GM21381 (cell line): ENCODE measurements around the gene SKOR1.

ENCODE experiments used
- ATAC-seq: cut with Tn5 transposase; IDR thresholded peaks from one replicate; pipeline ENCODE4 v1.9.1; 2021; ENCODE audit warnings: mild to moderate bottlenecking, moderate library complexity; ENCODE audit not compliant: unreplicated experiment

Gene SKOR1

DNA sequence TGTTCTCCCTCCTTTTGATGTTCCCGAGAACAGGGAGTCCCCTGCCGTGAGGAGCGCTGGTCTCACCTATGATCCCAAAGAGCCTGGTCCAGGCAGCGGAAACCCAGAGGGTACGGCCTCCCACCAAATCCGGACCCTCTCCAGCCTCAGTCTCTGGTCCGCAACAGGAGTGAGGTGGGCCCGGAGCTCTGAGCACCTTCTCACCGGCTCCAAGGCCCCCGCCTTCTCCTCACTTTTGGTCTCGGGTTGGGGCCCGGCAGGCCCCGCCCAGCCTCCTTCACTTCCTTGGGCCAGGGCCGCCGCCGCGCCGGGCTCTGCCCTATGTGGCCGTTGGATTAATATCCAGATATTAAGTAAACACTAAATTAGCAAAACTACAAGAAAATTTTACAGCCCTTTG, 5.7 kb upstream of the SKOR1 start:
- no peak for ATAC-seq

DNA sequence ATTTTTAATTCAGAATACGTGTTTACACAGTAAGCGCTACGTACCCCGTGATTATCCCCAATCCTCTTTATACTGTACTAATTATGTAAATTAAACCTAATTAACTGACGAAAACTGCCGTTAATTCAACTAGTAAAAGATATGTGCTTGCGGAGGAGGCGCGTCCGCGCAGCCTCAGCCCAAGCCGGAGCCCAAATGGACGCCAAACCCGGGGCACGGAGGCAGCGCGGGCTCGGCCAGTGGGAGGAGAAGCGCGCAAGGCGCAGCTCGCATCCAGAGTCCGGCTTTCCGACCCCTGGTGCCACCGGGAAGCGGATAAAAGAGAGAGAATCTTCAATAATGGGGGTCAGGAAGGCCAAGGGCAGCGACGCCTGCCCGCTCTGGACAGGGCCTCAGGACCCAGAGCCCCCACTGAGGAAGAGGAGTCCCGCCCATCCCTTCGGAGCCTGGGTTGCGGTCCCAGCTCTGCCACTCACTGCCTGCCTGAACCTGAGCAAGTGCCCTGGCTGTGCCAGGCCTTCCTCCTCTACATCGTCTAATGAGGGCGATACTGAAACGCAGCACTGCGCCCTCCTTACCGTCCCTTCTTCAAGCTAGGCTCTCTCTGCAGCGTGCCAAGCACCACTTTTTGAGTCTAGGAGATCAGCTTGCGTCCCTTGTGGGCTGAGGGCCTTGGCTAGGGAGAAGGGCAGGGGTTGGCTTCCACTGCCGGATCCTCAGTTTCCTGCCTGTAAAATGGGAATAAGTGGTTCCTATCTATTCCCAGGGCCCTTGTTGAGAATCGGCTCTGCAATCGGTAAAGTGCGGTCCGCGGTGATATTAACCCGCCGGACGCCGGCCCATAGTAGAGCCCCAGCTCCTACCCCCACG, 5.0 kb upstream of the SKOR1 start:
- no peak for ATAC-seq

DNA sequence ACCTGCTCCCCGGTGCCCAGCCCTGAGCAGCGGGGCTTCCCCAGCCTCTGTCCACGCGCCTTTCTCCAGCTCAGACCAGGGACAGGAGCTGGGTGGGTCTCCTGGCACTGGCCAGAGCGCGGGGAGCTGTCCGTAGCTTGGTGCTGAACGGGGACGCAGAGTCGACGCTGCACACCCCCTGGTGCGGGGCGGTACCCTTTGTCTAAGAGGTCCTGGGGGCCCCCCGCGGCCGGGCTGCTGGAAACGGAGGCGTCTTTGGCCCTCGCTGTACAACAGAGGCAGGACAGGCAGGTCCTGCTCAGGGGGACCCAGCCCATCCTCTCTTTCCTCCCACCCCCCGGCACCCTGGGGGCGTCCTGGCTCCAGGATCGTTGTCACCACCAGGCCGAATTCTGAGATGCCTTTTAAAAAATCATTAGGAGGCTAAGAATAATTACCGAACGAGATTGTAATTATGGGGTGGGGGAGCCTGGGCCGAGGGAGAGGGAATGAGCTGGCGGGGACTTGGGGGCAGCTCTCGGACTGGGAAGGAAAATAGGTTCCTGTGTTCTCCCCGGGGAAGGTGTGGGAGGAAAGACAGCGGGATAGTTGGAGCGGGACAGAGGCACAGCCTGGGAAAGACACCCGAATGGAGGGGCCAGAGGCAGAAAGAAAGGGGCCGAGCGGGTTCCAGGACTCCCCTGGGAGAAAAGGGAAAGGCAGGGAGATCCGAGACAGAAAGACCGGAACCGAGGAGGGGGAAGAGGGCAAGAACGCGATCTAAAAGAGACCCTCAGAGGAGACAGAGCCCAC, 4.1 kb upstream of the SKOR1 start:
- ATAC-seq: no peak

DNA sequence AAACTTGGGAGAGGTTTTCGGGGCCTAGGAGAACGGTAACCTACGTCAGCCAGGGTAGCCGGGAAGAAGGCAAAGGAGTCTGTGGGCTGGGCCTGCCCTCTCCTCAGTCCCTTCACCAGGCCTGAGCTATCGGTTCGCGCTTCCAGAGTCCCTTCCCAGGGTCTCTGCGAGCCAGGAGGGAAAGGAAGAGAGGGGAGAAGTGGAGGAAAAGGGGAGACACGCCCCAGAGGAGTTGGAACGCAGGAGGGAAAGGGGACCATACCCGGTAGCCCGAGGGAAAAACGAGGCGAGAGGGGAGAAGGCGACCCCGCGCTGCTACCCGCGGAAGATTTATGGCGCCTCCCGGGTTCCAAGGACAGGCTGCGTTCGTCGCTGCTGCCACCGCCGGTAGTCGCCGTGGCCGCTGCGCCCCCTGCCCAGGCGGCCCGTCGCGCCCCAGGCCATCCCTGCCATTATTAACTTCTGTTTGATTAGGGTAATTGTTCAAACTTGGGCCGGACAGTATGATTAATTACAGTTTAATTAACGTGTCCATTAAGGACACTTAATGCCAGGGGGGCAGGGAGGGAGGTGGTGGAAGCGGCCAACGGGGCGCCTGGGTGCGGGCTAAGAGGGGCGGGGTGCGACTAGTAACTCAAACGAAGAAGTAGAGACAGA, 3.4 kb upstream of the SKOR1 start:
- ATAC-seq: no peak

DNA sequence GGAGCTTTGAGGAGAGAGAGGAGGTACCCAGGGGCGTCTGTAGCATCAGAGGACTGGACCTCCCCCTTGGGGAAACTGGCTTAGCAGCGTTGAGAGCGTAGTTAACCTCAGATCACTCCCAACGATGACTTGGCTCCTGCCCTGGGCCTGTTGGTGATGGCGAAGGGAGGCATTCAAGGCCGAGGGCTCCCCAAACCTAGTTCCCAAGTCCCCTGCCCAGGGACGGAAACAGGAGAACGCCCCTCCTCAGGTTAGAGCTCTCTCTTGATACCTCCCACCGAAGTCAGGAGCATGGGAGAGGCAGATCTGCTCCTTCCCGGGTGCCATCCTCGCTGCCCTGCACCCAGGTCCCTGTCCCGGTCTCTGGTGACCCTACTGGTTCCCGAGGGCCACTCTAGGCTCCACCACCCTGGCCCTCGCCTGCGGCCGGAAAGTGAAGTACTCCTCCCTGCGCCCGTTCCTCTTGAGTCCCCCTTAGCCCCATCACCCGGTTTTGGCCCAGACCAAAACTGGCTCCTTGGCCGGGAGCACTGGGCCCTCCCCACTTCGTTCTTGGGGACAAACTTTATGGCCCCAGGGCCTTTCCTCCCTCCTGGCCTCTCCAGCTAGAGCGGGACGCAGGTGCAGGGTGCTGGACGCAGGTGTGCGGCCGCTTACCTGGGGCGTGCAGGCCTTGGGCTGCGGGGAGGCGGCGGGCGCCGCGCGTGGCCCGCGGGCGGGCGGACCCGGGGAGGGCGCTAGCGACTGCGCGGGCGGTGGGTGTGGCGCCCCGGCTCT, 2.6 kb upstream of the SKOR1 start:
- ATAC-seq: no peak

DNA sequence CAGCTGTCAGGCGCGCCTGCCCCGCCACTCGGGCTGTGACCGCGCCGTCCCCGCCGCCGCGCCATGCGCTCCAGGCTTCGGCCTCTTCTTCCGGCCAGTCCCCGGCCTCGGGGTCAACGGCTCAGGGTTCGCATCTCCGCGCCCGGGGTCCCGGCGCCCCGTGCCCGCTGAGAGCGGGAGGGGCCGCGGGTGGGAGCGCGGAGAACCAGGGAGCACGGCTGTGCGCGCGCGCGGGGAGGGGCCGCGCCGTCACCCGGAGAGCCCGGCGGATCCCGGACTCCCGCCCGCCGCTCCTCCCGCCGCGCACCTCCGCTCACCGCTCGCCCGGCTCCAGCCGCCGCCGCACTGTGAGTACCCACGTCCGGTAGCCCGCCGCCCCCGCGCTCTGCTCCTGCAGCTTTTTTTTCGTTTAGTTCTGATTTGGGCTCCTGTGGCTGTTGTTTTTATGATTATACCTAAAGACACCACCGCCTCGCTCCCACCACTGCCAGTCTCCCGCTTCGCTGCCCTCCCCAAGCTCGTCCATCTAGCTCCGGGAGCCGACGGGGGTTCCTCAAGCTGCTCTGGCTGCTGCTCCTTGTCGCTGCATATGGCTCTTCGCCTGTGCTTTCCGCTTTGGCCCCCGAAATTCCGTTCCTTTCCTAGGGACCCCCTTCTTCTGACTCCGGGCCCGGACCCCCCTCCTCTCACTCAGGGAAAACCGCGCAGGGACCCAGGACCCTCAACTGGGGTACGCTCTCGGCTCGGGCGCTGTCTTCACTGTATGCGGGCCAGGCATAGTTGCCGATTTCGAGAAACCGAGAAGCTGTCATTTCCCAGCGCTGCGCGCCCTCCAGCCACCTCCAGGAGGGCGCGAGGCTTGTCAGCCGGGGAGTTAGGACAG, 1.8 kb upstream of the SKOR1 start:
- ATAC-seq: no peak

DNA sequence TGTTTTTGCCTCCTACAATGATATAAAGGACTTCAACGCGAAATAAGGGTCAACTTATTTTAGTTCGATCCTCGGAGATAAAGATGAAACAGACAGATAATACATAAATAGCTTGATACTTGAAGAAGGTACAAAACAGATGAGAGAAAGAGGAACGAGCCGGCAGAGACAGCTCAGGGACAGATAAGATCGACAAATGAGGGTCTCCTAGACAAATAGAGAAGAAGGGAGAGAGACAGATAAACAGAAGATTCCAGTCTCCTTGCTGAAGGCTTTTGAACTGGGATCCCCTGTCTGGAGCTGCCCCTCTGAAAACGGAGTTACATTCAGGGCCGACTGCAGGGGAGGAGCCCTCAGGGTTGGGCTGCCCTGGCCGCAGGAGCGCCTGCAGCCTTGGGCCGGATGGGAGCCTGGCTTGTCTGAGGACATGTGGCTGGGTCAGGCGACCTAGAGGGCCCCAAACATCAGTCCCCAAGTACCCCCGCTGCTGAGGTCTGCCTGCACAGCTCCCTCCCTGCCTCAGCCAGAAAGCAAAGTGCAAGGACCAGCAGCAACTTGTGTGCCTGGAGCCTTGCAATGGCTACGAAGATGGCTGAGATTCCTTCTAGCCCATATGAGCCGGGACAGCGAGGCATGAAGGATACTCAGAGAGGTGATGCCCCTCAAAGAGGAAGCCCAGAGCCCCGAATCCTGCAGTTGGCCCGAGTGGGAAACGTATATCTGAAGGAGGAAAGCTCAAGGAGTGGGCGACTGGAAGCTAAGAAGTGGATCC, 926 bp upstream of the SKOR1 start:
- ATAC-seq: no peak

DNA sequence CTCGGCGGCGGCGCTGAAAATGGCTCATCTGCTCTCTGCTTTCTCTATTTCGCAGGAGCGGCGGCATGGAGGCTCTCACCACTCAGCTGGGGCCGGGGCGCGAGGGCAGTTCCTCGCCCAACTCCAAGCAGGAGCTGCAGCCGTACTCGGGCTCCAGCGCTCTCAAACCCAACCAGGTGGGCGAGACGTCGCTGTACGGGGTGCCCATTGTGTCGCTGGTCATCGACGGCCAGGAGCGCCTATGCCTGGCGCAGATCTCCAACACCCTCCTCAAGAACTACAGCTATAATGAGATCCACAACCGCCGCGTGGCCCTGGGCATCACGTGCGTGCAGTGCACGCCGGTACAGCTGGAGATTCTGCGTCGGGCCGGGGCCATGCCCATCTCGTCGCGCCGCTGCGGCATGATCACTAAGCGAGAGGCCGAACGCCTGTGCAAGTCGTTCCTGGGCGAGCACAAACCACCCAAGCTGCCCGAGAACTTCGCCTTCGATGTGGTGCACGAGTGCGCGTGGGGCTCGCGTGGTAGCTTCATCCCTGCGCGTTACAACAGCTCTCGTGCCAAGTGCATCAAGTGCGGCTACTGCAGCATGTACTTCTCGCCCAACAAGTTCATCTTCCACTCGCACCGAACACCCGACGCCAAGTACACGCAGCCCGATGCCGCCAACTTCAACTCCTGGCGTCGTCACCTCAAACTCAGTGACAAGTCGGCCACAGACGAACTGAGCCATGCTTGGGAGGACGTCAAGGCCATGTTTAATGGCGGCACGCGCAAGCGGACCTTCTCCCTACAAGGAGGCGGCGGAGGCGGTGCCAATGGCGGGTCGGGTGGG, 790 bp downstream of the SKOR1 start:
- no peak for ATAC-seq

DNA sequence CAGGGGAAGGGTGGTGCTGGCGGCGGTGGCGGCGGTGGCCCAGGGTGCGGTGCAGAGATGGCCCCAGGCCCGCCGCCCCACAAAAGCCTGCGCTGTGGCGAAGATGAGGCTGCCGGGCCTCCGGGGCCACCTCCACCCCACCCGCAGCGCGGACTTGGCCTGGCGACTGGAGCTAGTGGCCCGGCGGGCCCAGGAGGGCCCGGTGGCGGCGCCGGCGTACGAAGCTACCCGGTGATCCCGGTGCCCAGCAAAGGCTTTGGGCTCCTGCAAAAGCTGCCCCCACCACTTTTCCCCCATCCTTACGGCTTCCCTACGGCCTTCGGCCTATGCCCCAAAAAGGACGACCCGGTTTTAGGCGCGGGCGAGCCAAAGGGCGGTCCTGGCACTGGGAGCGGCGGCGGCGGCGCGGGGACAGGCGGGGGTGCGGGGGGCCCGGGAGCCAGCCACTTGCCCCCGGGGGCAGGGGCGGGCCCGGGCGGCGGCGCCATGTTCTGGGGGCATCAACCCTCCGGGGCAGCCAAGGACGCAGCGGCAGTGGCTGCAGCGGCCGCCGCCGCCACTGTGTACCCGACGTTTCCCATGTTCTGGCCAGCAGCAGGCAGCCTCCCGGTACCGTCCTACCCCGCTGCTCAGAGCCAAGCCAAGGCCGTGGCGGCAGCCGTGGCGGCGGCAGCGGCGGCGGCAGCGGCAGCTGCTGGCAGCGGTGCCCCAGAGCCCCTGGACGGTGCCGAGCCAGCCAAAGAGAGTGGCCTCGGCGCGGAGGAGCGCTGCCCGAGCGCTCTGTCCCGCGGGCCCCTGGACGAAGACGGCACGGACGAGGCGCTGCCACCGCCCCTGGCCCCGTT, 1.6 kb downstream of the SKOR1 start:
- ATAC-seq: no peak

DNA sequence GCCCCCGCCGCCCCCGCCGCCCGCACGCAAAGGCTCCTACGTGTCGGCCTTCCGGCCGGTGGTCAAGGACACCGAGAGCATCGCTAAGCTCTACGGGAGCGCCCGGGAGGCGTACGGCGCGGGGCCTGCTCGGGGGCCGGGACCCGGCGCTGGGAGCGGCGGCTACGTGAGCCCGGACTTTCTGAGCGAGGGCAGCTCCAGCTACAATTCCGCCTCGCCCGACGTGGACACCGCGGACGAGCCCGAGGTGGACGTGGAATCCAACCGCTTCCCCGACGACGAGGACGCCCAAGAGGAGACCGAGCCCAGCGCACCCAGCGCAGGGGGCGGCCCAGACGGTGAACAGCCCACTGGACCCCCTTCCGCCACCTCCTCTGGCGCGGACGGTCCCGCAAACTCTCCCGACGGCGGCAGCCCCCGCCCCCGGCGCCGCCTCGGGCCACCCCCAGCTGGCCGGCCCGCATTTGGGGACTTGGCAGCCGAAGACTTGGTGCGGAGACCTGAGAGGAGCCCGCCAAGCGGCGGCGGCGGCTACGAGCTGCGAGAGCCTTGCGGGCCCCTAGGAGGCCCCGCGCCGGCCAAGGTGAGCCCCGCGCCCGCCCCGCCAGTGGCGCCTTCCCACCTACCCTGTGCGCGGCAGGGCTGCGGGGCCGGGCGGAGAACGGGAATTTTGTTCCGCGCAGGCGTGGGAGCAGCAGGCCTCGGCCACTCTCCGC, 2.4 kb downstream of the SKOR1 start:
- no peak for ATAC-seq

DNA sequence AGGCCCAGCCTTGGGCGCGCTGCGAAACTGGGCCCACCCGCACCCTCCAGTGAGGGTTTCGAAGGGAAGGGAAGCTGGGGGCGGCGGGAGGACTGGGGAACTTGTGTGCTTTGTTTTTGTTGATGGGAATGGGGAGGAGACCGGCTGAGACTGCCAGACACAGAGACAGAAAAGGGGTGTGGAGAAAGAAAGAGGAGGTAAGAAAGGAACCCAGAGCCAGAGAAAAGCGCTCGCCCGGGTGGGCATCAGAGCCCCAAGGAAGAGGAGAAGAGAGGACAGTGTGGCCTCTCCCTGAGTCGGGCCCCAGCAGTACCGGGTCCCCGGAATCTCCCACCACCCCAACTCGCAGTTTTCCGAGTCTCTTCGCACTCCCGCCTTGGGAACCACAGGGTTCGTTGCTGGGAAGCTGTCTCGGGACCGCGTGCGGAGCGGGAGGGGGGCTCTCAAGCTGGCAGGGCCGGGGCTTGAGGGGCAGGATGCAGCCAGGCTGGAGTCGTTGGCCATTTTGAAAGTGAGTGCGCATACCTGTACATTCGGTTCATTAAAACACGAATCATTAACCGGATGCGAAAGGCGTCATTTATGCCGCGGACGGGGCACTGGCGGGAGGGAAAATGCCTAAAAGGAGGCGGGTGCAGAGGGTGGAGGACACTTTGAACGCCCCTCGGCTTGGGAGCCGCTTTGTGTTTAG, 3.1 kb downstream of the SKOR1 start:
- ATAC-seq: no peak

DNA sequence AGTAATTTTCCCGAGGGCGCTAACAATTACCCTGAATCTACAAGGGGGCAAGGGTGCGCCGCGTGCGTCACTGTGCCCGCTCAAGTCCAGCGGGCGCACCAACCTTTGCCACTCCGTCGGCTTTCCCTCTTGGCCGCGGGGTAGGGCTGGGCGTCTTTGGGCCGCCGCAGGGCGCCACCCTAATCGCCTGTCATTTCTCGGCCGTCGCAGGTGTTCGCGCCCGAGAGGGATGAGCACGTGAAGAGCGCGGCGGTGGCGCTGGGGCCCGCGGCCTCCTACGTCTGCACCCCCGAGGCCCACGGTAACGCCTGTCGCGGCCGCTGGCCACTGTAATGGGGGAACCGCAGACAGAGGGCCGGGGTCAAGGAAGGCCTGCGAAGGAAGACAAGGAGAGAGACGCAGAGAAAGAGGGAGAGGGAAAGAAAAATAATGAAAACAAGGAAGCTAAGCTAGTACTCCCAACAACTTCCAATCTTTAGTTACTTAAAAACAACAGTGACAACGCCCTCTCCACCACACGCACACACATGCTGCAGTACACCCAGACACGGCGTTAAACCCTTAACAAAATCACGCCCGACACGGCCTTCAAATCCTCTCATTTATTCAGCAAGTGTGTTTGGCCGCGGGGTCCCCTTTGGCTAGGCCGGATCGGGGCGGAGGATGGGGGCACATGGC, 3.8 kb downstream of the SKOR1 start:
- ATAC-seq: no peak

DNA sequence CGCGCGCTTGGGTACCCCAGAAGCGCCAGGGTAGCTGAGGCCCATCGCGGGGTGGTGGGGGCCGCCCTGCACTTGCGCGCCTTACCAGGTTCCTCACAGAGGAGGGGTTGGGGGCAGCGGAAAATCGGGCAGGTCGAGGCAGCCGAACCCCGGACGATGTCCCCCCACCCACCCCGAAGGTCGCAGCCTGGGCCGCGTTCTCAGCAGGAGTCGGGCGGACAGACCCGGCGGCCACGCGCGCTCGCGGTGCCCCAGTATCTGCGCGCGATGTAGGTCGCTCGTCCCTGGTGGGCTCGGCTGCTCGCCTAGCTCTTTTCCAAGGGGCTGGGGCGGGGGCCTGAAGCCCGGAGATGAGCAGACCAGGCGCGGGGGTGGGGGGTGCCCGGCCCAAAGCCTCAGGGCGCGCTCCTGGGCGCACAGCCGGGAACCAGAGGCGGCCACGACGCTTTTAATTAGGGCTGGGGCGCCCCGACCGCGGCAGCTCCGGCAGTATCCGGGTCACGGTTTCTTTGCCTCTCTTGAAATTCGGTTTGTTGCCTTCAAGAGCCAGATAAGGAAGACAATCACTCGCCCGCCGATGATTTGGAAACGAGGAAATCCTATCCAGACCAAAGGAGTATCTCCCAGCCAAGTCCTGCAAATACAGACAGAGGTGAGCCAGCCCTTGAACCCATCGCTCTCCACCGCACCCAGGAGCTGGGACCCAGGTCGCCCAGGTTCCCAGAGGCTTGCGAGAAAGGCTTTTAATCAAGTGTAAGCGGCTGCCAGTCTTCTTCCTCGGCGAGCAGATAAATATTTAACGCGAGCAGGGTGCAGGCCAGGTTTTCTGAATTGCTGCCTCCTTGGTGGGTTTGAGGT, 4.6 kb downstream of the SKOR1 start:
- ATAC-seq: no peak

DNA sequence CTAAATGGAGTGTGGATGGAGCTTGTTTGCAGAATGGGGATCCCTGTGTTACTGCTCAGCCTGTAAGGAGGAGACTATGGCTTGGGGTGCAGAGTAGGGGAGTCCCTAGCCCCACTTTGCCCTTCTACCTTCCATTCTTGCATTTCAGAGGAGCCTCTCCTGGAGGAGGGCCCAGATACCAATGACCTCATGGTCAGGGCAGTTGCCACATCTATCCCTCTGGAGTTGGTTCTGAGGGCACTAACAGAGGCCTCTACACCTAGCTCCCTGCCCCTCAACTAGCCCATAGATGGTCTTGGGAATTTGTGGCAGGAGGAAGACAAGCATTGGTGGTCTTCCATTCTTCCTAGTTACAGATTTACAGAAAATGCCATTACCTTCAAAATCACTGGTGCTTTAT, 6.1 kb downstream of the SKOR1 start:
- ATAC-seq: no peak
